Mesodermal cell (in vitro differentiated cells): ENCODE results near the gene COQ3. TPM values are rescaled to one million over a fixed set of nuclear protein-coding genes. Genes with fewer than 3 reads are reported as not detected.

Source experiments
- H3K27ac ChIP-seq: 2 replicates; pipeline ENCODE4 v1.7.0; 2013; ENCODE audit warnings: mild to moderate bottlenecking, low read depth, low read length, moderate library complexity; ENCODE audit not compliant: severe bottlenecking
- H3K36me3 ChIP-seq: 2 replicates; pipeline ENCODE4 v1.7.1; 2013; ENCODE audit warnings: mild to moderate bottlenecking, low read length, moderate library complexity; ENCODE audit not compliant: control insufficient read depth, insufficient read depth
- H3K4me1 ChIP-seq: one replicate; pipeline ENCODE4 v1.7.1; 2013; ENCODE audit warnings: mild to moderate bottlenecking, low read length; ENCODE audit not compliant: insufficient read depth, control insufficient read depth, poor library complexity, severe bottlenecking
- H3K4me3 ChIP-seq: 2 replicates; pipeline ENCODE4 v1.7.0; 2013; ENCODE audit warnings: low read length, control low read depth, mild to moderate bottlenecking; ENCODE audit not compliant: insufficient read depth, poor library complexity, severe bottlenecking; ENCODE audit errors: extremely low read depth
- H3K9me3 ChIP-seq: 2 replicates; pipeline ENCODE4 v1.7.1; 2013; ENCODE audit warnings: mild to moderate bottlenecking, low read length, moderate library complexity; ENCODE audit not compliant: control insufficient read depth
- WGBS, 2 experiments: methylation state at CpG; one replicate each; pipeline ENCODE4 v1.1.5; 2013; ENCODE audit warnings: missing lambda C conversion rate in 2 of 2; ENCODE audit not compliant: insufficient coverage in 2 of 2; 5-methylcytosine and 5-hydroxymethylcytosine counted together
- polyA plus RNA-seq, 2 experiments: library from polyadenylated mRNA; stranded (reverse); fragments of 50-300 nt; gene quantifications; one replicate each; pipeline ENCODE4 v1.2.3, GENCODE V29; 2013

COQ3 gene, protein sequence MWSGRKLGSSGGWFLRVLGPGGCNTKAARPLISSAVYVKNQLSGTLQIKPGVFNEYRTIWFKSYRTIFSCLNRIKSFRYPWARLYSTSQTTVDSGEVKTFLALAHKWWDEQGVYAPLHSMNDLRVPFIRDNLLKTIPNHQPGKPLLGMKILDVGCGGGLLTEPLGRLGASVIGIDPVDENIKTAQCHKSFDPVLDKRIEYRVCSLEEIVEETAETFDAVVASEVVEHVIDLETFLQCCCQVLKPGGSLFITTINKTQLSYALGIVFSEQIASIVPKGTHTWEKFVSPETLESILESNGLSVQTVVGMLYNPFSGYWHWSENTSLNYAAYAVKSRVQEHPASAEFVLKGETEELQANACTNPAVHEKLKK
- 7.2 TPM for polyA plus RNA-seq (2013, experiment 1 of 2)
- polyA plus RNA-seq (2013, experiment 2 of 2) = 7.8 TPM

DNA sequence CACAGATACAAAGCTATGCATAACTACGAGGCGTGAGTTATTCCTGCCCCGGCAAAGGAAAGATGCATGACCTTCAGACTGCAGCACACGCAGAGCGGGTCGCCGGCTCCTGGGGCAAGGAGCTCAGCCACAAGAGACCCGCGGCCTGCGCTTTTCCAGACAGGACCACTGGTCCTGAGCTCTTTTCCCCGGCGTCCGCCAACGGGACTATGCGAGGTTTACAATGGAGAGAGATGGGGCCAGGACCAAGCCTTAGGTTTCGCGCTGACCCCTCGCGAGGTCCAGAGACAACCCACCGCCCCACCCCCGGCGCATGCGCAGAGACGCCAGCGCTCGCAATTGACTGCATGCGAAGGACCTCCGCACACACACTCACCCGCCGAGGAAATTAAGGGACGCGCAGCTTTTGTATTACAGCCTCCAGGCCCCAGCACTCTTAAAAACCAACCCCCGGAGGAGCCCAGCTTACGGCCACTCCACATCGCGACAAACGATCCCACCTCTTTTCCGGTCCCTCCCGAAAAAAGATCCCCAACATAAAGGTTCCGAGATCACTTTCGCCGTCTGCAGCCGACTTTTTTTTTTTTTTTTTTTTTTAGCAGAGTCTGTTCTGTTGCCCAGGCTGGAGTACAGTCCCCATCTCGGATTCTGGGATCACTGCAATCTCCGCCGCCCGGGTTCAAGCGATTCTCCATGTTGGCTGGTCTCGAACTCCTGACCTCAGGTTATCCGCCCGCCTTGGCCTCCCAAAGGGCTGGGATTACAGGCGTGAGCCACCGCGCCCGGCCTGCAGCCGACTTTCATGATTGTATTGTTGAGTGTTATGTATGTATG is at the start of gene COQ3:
TSS of gene COQ3 (minus strand) at position 498 of the 834 bp plus-strand sequence. CDS start at position 482, 16 bp downstream.
- H3K27ac ChIP-seq = peak within 1 kb of the TSS; percentile 88
- H3K9me3 ChIP-seq = no peaks in the 10 kb centered on the region
- H3K4me1 ChIP-seq = no peaks in the 10 kb centered on the region
- H3K36me3 ChIP-seq = no peaks in the 10 kb centered on the region
- WGBS, 2 experiments = 4 to 14% methylated on average over 27 to 35 of the region's 56 CpGs
- peak within 1 kb of the TSS; percentile 61 for H3K4me3 ChIP-seq

DNA sequence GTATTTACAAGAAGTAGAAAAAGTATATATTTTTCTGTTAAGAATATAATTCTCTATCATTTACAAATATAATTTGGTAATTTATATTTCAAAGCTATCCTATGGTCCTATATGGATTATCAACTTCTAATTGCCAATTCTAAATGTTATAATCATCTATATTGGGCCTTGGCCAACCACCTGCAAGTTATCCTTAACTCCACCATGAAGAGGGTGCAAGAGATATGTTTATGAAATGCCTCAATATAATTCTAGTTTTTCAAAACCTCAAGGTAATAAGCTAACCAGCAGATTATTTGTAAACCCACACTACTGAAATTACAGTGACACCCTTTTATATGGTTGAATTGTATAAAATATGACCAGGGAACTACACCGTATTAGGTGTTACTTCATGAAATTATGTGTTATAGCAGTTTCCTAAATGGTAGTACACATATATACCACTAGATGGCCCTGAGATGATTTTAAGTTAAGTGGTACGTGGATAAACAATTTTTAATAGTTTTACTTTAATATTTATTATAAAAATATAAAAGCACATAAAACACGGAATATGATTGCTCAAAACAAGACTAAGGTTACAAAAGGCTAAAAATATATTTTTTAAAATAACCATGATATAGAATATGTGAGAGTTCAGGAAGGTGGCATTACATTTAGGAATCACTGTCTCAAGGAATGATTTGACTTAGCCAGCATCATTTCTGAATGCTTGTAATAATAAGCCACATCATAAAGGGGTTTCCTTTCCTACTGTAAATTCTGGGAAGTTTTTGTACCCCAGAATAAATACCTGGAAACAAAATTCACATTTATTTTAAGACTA is 40.9 kb upstream of the COQ3 start:
- no peaks in the 10 kb centered on the region for H3K9me3 ChIP-seq
- WGBS, 2 experiments = no CpG with 5 or more reads among the region's 3 CpGs

DNA sequence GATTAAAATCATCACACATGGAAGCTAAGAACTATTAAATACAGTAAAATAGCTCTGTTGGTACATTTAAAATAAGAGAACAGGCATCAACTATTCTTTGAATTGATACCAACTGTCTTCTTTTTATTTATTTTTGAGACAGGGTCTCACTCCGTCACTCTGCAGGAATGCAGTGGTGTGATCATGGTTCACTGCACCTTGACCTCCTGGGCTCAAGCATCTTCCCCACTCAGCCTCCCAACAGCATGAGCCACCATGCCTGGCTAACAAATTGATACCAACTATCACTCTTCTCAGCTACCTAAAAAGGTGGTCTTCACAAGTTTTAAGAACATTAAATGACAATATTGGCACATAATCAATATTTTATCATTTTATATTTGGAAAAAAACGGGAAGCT is 38.9 kb upstream of the COQ3 start:
- WGBS, 2 experiments = 88 to 100% methylated on average over 1 of the region's 2 CpGs

More for the DNA sequence above, 40.9 kb upstream of the COQ3 start:
- Histone ChIP-seq H3K4me3 (no peak overlapping the region), H3K4me1 (no peaks in the 10 kb centered on the region), H3K27ac (no peak overlapping the region), H3K36me3 (peaks cover 19% of the 10 kb centered on the region)

DNA sequence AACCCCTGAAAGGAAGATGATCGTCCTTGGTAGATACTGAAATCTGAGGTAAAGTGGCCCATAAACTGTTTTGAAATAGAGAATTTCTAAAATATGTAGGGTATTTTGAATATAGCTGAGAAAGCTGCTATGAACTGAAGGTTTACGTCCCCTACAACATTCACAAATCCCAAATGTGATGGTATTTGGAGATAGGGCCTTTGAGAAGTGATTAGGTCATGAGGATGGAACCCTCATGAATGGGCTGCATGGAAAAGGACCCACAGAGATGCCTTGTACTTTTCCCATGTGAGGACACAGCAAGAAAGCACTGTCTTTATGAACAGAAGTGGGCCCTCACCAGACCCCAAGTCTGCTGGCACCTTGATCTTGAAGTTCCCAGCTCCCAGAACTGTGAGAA is 37.9 kb upstream of the COQ3 start:
- Histone ChIP-seq H3K4me3 (no peak overlapping the region), H3K27ac (no peak overlapping the region), H3K4me1 (no peaks in the 10 kb centered on the region), H3K36me3 (peaks cover 15% of the 10 kb centered on the region), H3K9me3 (no peaks in the 10 kb centered on the region)
- no CpG with 5 or more reads among the region's 2 CpGs for WGBS, 2 experiments

More for the DNA sequence above, 38.9 kb upstream of the COQ3 start:
- peaks cover 17% of the 10 kb centered on the region for H3K36me3 ChIP-seq
- H3K9me3 ChIP-seq = no peaks in the 10 kb centered on the region
- H3K4me1 ChIP-seq = no peaks in the 10 kb centered on the region
- no peak overlapping the region for H3K4me3 ChIP-seq
- no peak overlapping the region for H3K27ac ChIP-seq

DNA sequence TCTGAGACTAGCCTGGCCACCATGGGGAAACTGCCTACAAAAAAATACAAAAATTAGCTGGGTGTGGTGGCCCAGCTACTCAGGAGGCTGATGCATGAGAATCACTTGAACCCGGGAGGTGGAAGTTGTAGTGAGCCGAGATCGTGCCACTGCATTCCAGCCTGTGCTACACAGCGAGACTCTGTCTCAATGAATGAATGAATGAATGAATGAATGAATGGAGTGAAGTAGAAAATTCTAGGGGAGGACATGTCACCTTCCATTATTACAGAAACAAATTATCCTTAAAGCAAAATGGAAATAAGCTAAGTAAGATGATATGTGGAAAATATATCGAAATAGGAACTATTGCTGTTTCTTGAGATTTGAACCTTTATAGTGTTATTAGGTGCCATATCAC is 34.0 kb upstream of the COQ3 start:
- H3K4me1 ChIP-seq = peaks cover 6% of the 10 kb centered on the region
- H3K36me3 ChIP-seq = peaks cover 18% of the 10 kb centered on the region
- no peaks in the 10 kb centered on the region for H3K9me3 ChIP-seq
- no peak overlapping the region for H3K27ac ChIP-seq
- WGBS, 2 experiments = 97 to 100% methylated on average over 2 to 3 of the region's 5 CpGs
- H3K4me3 ChIP-seq = no peak overlapping the region

DNA sequence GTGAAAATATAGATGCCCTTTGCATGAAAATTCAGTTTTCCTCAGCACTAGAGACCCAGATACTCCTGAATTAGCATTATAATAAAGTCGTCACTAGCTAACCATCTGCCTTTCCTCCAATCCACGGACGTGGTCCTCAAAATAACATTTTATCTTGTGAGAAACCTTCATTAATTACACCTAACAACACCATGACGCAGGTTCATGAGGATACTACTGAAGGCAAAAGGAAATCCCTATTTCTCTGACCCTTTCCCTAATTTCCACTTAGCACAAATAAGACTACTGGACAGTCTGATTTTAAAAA is 32.4 kb upstream of the COQ3 start:
- H3K9me3 ChIP-seq = no peaks in the 10 kb centered on the region
- H3K36me3 ChIP-seq = peaks cover 30% of the 10 kb centered on the region
- peak overlapping the region; percentile 100 for H3K27ac ChIP-seq
- H3K4me1 ChIP-seq = peaks cover 6% of the 10 kb centered on the region
- WGBS, 2 experiments = 39 to 50% methylated on average over 3 to 4 of the region's 4 CpGs
- peak overlapping the region; percentile 88 for H3K4me3 ChIP-seq

DNA sequence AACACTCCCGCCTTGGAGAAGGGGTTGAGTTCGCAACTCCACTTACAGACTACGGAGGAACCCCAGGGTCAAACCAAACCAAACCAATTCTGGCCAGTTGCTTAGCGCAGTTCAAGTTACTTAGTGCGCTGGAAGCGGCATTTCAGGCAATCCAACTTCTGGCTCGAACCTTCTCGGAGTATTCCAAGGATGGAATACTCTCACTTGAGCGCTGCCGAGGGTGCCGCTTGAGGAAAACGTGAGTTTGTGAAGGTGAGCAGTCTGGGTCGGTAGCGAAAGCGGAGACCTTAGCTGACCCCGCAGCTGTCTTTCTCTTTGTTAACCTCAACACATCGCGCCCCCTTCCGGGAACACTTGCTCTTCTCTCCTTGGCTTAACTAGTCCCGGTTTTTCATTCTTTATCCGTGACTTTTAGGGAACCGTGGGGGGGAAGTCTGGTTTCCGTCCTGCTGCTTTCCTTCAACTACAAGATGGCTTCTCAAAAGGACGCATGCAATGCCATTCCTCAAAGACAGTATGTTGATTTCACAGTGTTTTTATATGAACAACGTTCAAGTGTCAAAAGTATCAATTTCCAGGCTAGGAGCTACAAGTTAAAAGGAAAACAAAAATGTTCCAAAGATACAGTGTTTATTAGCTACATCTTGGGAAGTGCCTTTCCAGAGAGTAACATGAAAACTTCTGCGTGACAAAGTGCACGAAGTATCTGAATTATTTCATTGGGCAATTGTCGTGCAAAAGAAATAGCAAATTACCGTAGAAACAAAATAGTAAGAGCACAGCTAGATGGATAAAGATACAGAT is 31.9 kb upstream of the COQ3 start:
- Histone ChIP-seq H3K9me3 (no peaks in the 10 kb centered on the region), H3K4me3 (peak overlapping the region; percentile 88), H3K36me3 (peaks cover 28% of the 10 kb centered on the region), H3K4me1 (peaks cover 6% of the 10 kb centered on the region), H3K27ac (peak overlapping the region; percentile 100)
- 0 to 1% methylated on average over 14 to 17 of the region's 29 CpGs for WGBS, 2 experiments

DNA sequence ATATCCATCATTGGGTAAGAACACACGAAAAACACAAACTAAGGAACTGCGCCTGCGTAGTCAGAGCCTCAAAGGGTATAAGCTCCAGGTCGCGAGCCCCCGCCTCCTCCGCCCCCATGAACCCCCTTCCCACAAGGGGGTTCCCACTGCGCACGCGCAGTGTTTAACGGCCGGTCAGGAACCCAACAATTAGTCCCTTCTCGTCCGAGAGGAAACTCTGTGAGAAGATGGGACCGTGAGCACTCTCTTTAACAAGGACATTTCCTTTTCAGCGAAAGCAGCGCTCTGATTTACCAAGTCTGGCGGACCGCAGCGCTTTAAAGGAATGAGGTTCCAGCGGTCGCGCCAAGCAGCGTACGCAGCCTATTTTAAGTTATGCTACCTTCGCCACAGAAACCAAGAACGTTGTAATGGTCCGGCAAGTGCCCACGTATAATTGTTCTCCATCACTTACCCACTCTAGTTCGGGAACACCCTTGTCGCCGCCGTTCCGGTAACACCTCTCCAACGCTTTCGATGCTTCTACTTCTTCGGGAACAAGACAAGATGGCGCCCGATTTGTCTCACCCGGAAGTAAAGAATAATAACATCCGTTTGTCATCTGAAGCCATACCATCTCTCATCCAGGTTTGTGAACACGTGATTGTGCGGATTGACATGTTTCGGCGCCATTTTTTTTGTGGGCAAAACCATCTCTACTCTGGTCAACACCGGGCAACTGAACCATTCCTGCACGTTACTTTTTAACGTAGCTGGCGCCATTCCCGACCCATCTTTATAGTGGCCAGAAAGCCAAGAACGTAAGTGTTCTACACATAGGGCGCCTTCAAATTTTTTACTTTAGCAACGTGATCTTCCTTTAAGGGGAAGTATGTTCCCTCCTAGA is 31.0 kb upstream of the COQ3 start, which contains the start of gene PNISR:
TSS of gene PNISR (minus strand) at position 548 of the 886 bp plus-strand sequence. CDS start 10,649 bp downstream, outside the sequence.
- WGBS, 2 experiments = 0 to 1% methylated on average over 37 to 50 of the region's 53 CpGs
- peak within 1 kb of the TSS; percentile 88 for H3K4me3 ChIP-seq
- peak within 1 kb of the TSS; percentile 100 for H3K27ac ChIP-seq
- peaks cover 6% of the 10 kb centered on the region for H3K4me1 ChIP-seq
- H3K9me3 ChIP-seq = no peaks in the 10 kb centered on the region
- peaks cover 21% of the 10 kb centered on the region for H3K36me3 ChIP-seq

DNA sequence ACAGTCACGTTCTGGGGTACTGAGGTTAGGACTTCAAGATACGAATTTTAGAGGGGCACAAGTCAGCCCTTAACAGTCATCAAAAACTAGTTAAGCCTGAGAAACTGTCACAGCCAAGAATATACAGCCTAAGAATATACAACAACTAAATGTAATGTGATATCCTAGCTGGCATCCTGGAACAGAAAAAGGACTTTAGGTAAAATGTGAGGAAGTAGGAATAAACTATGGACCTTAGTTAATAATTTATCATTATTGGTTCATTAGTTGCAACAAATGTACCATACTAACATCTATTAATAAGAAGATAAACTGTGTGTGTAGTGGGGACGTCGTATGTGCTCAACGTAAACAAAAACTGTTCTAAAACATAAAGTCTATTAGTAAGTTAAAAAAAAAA is 30.0 kb upstream of the COQ3 start:
- Histone ChIP-seq H3K36me3 (peaks cover 21% of the 10 kb centered on the region), H3K4me3 (peak overlapping the region; percentile 88), H3K4me1 (peaks cover 6% of the 10 kb centered on the region), H3K9me3 (no peaks in the 10 kb centered on the region), H3K27ac (no peak overlapping the region)
- WGBS, 2 experiments = no CpG with 5 or more reads among the region's 5 CpGs
